ENCODE results near the gene TRMT61A. TPM values are rescaled to one million over a fixed set of nuclear protein-coding genes. Genes with fewer than 3 reads are reported as not detected.
"Not testable (repeated sequence)": the region's sequence is repeated elsewhere in the genome, so short reads cannot be mapped to it uniquely, and the experiment has no call there.

The TRMT61A gene
- total RNA-seq, 4 donors from 2014 or later = 12.4 to 36.0 (median 15.1) TPM

DNA sequence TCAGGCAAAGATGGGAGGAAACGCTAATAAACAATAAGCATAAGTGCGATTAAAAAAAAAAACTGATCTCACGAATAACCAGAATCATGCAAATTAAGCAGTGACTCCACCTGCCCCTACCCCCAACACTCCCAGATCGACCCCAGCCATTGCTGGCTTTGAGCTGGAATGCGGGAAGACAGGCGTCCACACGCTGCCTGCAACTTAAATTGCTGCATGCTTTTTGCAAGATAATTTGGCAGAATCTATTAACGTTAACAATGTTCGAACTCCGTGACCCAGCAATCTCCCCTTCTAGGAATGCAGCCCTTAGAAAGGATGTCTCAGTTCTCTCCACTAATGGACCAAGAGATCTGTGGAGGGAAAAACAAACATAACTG lies 5.4 kb upstream of the TRMT61A start:
- ATAC-seq (ENCODE audit: low FRiP score) (no peak), DNase-seq (ENCODE audit: low spot score) (no peak)
- TF ChIP-seq, protein P1, sequence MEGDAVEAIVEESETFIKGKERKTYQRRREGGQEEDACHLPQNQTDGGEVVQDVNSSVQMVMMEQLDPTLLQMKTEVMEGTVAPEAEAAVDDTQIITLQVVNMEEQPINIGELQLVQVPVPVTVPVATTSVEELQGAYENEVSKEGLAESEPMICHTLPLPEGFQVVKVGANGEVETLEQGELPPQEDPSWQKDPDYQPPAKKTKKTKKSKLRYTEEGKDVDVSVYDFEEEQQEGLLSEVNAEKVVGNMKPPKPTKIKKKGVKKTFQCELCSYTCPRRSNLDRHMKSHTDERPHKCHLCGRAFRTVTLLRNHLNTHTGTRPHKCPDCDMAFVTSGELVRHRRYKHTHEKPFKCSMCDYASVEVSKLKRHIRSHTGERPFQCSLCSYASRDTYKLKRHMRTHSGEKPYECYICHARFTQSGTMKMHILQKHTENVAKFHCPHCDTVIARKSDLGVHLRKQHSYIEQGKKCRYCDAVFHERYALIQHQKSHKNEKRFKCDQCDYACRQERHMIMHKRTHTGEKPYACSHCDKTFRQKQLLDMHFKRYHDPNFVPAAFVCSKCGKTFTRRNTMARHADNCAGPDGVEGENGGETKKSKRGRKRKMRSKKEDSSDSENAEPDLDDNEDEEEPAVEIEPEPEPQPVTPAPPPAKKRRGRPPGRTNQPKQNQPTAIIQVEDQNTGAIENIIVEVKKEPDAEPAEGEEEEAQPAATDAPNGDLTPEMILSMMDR (IDR thresholded peaks at IDR 0.05) = no peak

DNA sequence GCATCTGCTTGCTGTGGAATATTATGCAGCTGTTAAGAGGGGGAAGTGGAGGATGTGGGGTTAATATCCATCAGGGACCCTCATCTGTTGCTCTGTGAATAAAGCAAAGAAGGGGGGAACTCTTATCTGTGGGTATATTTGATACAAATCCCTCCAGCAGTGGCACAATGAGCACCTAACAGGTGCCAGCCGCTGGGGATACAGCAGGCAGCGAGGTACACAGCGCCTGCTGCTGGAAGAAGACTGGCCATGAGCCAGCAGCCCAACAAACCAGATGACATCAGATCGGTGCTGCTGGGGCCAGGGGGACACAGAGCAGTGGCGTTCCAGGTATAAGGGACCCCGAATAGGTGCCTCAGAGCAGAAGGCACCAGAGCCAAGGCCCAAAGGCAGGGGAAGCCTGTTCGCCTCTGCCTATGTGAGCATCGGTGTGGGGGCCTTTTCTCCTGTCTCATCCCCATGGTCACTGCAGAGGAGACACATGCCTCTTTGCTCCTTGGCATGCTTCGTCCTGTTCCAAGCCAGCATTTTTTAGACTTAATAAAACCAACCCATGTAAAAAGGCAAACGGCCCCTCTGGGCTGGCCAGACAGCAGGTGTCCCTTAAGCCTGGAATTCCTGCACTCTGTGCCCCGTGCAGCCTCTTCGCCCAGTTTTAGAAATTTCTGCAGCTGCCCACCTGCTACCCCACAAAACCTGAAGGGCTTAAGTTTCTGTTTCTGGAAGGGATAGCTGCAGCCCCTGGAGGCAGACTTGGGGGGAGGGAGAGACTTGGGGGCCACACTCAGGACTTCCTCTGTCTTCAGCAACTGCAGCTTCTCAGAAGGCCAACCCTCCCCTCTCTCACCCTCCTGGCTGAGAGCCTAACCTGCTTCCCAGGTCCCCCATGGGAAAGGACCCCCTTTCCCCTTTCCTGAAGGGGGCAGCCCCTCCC lies 4.7 kb upstream of the TRMT61A start:
- TF ChIP-seq, protein P1 (IDR thresholded peaks at IDR 0.05) = no peak
- DNase-seq (ENCODE audit: low spot score) (no peak), ATAC-seq (ENCODE audit: low FRiP score) (no peak)

DNA sequence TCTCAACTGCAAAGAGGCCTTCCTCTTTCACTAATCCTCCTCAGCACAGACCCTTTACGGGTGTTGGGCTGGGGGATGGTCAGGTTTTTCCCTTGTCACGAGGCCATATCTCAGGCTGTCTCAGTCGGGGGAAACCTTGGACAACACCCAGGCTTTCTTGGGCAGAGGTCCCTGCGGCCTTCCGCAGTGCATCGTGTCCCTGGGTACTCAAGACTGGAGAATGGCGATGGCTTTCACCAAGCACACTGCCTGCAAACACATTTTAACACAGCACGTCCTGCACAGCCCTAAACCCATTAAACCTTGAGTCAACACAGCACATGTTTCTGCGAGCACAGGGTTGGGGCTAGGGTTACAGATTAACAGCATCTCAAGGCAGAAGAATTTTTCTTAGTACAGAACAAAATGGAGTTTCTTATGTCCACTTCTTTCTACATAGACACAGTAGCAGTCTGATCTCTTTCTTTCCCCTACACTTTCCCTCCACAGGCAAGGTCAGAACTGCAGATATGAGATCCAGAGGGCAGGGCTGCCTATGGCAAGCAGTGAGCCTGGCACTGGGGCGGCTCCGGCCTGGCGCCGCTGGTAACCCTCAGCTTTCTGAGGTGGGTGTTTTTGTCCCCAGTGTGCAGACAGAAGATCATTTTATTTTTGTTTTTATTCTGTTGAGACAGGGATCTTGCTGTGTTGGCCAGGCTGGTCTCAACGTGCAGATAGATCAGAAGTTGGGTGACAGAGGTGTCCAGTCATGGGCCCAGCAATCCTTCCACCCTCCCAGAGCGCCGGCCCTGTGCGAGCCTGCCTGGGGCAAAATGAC lies 3.4 kb upstream of the TRMT61A start:
- ATAC-seq (ENCODE audit: low FRiP score); DNase-seq (ENCODE audit: low spot score): not testable (repeated sequence)

DNA sequence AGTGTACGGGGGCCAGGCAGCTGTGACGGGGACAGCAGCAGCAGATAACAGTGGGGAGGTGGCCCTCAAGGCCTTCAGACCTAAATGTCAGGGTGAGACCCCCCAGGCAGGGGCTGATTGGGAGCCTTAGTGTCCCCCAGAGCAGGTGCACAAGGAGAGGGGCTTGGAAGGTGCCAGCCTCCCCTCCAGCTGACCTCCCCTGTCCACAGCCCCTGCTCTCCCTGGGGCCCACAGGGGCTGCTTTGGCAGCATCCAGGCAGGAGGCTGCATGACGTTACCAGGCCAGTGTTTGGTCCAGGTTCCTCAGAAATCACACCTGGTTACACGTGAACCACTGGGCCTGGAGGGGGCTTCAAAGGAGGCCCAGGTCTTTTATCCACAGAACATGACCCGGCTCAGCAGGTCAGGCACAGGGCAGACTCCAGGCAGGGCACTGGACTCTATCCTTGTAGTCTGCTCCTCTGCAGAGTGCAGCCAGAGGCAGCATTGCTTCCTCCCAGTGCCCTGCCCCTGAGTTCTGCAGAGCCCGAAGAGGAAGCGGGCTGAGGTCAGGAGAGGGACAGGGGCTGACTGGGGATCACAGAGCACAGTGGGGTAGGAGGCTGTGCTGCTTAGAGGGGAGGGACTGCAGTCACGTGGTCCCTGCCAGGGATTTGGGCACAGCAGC lies 2.6 kb upstream of the TRMT61A start:
- ATAC-seq (ENCODE audit: low FRiP score) = no peak
- DNase-seq (ENCODE audit: low spot score) = no peak
- TF ChIP-seq, protein P1 (IDR thresholded peaks at IDR 0.05) = no peak

DNA sequence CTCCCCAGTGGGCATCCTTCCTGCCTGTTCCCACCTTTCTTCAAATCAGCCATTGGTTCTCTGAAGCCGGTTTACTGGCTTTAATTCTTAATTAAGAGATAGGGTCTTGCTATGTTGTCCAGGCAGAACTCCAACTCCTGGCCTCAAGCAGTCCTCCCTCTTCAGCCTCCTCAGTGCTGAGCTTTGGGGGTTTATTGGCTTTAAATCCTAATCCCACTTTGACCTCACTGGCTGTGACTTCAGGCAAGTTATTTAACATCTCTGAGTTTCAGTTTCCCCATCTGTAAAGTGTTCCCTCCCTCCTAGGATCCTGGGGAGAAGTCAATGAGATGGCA lies 2.1 kb upstream of the TRMT61A start:
- TF ChIP-seq, protein P1 (IDR thresholded peaks at IDR 0.05) = no peak
- no peak for DNase-seq (ENCODE audit: low spot score)
- no peak for ATAC-seq (ENCODE audit: low FRiP score)

DNA sequence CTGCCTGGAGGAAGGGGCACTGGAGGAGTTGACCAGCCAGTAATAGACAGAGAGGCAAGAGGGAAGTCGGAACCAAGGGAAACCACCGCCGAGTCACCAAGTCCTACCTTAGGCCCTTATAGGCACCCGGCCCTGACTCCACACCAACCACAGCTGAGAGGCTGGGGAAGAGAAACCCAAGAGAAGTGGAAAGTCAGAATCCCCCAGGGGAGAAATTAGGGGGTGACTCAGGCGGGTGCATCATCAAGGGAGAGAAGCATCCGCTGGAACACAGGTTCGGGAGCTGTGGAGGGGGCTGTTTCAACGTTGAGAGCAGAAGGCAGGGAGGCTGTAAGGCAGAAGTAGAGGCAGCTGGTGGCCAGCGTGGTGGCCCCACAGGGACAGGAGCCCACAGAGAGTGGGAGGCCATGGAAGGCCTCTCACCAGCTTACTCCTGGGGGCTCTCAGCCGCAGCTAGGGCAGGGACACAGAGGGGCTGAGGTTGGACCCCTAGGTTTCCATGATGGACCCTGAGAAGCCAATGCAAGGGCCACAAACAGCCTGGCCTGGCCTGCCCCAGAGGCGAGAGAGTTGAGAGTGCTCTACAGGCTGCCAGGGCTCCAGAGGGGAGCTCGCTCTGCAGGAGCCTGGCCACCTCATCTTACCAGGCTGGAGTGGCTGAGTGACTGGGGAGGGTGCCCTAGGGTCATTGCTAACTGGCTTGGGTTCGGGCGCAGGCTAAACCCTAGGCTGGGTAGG lies 1.4 kb upstream of the TRMT61A start:
- TF ChIP-seq, protein P1 (IDR thresholded peaks at IDR 0.05) = no peak
- ATAC-seq (ENCODE audit: low FRiP score) (no peak), DNase-seq (ENCODE audit: low spot score) (no peak)
